ENCODE measurements around the gene NUBP2.

DNA sequence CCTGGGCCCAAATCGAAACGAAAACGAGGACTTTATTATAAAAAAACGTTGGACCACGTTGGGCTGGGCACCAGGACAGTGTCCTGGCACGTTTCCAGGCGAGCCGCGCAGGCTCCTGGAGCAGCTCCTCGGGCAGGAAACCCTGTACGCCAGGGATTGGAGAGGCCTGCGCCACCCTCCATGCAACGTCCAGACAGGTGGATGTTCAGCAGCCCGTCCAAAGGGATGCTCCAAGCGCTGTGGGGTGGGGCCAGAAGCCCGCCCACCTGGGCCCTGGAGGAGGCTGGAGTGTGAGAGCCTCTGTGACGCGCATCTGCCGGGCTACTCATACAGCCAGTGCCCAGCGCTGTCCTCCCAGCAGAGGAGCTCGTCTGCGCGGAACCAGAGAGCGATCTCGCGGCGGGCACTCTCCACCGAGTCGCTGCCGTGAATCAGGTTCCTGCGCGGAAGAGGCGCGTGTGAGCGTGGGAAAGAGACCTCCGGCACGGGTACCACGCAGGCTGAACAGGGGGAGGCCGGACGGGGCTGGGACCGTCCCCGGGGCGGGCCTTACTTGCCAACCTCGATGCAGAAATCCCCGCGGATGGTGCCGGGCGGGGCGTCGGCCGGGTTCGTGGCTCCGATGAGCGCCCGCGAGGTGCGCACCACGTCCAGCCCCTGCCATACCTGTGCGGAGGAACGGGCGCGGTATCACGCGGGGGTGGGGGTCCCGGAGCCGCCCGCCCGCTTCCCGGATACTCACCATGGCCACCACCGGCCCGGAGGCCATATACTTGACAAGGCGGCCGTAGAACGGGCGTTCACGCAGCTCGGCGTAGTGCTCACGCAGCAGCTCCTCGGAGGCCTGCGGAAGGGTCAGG, 12.2 kb upstream of the NUBP2 start:
- TF ChIP-seq, protein P1, sequence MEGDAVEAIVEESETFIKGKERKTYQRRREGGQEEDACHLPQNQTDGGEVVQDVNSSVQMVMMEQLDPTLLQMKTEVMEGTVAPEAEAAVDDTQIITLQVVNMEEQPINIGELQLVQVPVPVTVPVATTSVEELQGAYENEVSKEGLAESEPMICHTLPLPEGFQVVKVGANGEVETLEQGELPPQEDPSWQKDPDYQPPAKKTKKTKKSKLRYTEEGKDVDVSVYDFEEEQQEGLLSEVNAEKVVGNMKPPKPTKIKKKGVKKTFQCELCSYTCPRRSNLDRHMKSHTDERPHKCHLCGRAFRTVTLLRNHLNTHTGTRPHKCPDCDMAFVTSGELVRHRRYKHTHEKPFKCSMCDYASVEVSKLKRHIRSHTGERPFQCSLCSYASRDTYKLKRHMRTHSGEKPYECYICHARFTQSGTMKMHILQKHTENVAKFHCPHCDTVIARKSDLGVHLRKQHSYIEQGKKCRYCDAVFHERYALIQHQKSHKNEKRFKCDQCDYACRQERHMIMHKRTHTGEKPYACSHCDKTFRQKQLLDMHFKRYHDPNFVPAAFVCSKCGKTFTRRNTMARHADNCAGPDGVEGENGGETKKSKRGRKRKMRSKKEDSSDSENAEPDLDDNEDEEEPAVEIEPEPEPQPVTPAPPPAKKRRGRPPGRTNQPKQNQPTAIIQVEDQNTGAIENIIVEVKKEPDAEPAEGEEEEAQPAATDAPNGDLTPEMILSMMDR (IDR thresholded peaks at IDR 0.05): no peak
- TF ChIP-seq CHD4 (IDR thresholded peaks at IDR 0.05; ENCODE audit: borderline replicate concordance) (no peak), MYC (IDR thresholded peaks at IDR 0.05; ENCODE audit: borderline replicate concordance, low read length) (no peak), HOXB5 (CRISPR knock-in tag; IDR thresholded peaks at IDR 0.05) (no peak), SREBF2 (IDR thresholded peaks at IDR 0.05) (no peak), POLR2A (IDR thresholded peaks at IDR 0.05; ENCODE audit: low read length) (no peak)
- TF ChIP-seq, protein P2, sequence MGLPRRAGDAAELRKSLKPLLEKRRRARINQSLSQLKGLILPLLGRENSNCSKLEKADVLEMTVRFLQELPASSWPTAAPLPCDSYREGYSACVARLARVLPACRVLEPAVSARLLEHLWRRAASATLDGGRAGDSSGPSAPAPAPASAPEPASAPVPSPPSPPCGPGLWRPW (IDR thresholded peaks at IDR 0.05): no peak

Measured in A549 (cell line).